Hematopoietic multipotent progenitor cell (in vitro differentiated cells): ENCODE data around the gene HNRNPU. TPM values are rescaled to one million over a fixed set of nuclear protein-coding genes. Genes with fewer than 3 reads are reported as not detected.
A peak's percentile ranks its signal among the peaks of the same experiment; 100 is the strongest.
"Not testable (repeated sequence)": the region's sequence is repeated elsewhere in the genome, so short reads cannot be mapped to it uniquely, and the experiment has no call there.

Experiments
- DNase-seq, 3 donors: peaks; one replicate each; pipeline ENCODE4 v3.0.0-alpha.2; 2011 to 2015; ENCODE audit warnings: low read depth in 2 of 3, low spot score in 2 of 3
- total RNA-seq: library from RNA; depleted of rRNA; stranded (reverse); fragments of >200 nt; gene quantifications from one replicate; pipeline ENCODE4 v1.2.3, GENCODE V29; 2012

The HNRNPU gene
- total RNA-seq, 1 donor: 132 TPM

DNA sequence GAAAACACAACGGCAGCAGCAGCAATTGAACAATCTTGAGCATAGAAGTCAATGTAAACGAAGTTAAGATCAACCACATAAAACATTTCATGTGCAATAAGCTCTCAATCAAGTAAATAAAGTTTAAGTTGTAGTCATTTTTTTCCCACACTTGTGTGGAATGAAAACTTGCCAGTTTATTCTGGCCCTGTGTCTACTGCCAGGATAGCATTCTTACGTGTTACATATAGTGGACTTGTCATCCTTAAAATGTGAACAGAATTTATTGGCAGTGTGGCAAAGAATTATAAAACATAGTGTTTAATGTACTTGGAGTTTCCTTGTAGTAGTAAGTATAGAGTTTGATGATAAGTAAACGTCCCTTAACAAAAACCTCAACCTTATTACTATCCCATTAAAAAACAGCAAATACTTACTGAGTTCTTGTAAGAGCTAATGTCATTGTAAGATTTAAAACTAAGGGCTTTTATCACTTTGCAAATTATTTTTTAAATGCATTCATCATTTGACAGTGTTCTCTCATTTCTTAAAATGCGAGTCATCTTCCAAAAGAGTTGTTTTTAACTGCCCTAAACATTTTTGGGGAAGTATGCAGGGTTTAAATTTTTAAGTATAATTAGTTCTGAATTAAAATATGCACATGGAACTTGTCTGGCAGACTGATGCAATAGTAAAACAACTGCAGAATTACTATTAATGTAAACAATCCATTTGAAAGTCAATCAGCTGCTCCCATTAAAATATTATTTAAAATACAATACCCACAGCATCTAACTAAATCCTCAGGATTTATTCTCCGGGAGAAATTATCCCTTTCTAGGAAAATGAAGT, 21.0 kb downstream of the HNRNPU start:
- no peak for DNase-seq

DNA sequence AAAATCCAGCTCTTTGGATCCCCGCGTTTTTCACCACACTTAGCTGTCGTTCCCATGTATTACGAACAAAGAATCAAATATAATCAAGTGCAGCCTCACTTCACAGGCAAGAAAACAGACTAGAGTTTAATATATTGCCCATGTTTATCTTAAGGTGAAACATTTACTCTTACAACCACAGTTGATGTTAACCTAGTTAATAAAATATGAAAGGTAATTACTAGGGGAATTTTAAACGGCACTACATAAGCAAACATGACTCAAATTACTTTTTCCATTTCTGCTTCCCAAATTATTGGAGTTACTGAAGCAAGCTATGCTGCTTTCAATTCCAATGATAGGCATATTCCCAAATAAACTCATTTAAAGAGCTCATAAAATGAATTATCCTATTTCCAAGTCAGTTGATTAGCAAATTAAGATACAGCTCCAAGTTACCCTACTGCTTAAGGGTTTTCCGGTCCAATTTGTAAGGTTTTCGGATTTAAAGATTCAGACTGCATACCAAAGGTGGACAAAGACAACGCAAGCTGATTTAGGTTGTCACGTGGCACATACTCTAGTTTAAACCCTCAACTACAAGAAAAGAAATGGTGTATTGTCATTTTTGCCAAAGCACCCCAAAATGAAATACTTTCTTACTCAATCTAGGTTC, 22.9 kb downstream of the HNRNPU start:
- no peak for DNase-seq

DNA sequence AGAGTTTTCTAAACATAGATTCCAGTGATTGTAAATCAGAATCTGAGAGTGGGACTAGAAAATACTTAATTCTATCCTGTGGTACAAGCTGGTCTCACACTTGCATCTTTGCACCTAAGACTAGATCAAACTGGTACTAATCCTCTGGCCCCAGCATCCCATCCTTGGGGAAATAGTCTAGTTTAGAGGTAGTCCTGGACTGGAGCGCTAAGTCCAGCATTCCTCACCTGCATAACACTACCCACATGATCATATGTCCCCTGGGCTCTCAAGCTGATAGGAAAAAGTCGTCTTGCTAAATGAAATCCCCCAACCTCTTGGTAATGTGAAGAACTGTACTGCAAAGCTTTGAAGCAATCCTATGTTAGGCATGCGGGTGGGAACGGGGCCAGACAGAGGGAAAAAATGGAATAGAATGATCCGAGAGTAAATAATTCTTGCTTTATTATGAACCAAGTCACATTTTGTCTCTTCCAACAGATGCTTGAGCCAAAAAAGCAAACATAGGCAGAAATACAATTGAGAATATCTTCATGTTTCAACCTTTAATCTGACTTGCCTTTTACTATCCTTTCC, 24.0 kb downstream of the HNRNPU start:
- DNase-seq: no peak

DNA sequence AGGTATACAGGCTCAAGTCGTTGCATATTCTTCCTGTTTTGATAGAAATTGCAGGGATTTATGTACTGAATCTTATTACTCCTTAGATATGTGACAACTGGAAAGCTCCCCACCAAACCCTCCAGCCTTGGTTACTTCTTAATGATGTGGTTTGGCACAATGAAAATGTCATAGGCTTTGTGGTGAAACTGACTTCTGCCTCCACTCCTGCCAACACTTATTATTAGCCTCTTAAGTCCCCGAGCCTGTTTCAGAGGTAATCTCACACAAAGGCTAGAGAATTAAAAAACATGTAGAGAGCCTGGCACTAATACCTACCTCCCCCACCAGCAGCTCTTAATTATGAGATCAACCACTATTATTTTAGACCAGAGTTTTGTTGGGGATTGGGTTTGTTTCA, 24.7 kb downstream of the HNRNPU start:
- DNase-seq: no peak

DNA sequence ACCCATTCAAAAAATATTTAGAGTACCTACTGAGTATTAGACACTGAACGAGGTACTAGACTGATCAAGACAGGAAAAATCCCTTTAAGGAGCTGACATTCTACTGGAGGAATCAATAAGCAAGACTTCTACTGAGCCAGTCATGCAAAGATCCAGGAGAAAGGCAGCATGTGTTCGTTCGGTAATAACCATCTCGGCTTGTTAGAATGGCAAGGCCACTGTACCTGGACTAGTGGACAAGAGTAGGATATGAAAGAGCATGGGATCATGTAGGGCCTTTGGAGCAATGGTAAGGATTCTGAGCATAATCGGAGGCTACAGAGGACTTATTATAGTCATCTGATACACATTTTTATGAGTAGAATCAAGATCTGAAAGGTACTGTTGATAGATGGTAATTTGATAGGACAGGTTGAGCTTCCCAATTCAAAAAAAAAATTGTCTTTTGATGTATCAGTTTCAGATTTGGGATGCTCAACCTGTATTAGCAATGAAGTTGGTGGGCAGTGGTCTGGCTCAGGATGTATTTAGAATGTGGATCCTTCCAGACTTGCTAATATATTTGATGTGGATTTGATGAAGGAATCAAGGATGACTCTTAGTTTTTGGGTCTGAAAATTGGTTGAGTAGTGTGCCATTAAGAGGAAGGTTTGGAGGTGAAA, 26.6 kb downstream of the HNRNPU start:
- no peak for DNase-seq

DNA sequence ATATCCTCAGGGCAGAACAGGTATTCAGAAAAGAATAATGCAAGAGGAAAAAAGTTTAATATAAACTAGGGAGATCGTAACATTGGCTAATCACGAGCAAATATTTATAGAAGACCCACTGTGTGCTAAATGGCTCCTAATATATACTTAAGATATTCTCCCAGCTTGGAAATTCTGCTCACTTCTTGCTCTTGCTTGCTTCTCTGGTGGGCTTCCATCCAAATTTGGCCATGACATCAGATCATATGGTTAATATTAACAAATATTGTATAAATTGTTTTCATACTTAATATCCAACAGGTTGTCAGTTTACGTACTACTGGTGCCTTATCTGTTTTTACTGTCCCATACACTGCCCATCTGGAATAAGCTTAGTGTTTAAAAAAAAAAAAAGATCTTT, 27.8 kb downstream of the HNRNPU start:
- no peak for DNase-seq

DNA sequence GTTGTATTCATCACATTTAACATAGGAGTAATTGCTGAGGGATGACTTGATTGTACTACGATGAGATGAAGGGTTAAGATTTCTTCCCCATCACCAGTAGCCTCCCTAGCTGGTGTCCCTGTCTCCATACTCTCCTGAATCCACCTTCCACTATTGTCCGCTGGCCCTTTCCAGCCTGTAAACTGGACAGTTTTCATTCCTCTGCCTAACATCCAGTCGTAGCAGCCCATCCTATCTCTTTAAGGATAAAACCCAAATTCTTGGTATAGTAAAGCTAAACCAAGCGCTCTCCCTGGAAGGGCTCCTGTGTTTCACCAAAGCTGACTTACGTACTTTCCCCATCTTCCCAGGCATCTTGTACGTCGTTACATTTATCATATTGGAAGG, 28.2 kb downstream of the HNRNPU start:
- no peak for DNase-seq

DNA sequence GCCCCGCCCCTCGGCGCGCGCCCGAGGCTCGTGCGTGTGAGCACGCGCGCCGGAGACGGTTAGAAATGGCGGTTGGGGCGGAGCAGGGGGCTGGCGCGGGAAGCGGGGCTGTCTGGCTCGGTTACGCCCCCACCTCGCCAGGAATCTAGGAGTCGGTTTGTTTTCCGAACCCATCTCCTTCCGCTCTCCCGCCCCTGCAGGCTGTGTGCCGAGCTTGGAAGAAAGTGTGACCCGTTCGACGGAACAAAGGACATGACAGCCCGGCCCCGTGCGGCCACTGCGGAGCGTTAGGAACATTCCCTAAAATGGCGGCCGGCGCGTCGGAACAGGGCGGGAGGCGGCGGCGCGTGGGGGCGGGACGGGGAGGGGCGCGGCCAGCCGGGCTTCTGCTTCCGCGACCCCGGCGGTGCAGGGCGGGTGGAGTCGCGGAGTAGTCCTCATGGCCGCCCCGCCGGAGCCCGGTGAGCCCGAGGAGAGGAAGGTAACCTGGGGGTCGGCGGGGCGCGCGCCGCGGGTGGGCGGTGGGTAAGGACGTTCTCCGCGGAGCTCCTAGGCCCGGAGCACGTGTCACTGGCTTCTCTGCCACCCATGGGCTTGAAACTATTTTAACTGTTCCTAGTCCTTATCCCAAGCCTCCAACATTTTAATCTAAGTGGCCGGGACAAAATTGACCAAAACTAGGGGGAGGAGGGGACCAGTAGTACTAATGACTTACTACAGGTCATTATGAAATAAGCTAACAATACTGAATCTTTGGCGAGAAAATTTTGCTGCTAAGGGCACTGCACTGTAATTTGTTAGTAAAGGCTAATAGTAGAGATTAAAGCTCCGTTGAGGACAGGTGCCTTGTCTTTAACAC, 28.8 kb downstream of the HNRNPU start, which contains the start of gene COX20:
Gene COX20, plus strand, starts transcription at position 383 of the 859 bp plus-strand sequence. Its CDS starts 57 bp downstream, at position 440.
- peak; percentile 87 to 96 (median 94) for DNase-seq

DNA sequence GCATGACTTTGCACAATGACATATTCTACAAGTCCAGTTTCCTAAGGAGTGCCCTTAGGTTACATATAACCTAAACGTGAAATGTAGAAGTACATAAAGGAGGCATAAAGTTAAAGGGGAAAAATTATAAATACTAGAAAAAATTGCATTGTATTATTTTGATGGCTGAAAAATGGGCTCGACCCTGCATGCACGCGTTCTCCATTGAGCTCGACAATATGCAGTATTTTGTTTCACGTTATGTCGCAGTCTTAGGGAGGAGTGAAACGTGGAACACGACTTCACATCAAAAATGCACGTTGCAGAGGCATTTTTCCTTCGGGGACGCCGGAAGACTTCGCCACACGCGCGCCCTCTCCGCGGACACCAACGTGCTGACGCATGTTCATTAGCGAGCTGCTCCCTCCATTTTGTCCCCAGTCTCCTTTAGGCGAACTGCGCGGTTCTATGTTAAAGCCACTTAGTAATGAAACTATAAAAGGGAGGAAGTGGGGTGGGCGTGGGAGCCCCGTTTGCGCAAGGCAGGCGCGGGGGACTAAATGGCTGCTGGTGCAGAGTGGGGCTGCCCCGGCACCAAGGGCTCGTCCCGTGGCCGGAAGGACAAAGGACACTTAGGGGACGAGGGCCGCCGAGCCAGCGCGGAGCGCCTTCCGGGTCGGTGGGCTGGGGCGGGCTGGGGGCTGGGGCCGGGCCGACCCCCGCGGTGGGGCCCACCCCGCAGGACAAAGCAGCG, 29.6 kb downstream of the HNRNPU start:
- DNase-seq: peak; percentile 84 to 97 (median 96)

DNA sequence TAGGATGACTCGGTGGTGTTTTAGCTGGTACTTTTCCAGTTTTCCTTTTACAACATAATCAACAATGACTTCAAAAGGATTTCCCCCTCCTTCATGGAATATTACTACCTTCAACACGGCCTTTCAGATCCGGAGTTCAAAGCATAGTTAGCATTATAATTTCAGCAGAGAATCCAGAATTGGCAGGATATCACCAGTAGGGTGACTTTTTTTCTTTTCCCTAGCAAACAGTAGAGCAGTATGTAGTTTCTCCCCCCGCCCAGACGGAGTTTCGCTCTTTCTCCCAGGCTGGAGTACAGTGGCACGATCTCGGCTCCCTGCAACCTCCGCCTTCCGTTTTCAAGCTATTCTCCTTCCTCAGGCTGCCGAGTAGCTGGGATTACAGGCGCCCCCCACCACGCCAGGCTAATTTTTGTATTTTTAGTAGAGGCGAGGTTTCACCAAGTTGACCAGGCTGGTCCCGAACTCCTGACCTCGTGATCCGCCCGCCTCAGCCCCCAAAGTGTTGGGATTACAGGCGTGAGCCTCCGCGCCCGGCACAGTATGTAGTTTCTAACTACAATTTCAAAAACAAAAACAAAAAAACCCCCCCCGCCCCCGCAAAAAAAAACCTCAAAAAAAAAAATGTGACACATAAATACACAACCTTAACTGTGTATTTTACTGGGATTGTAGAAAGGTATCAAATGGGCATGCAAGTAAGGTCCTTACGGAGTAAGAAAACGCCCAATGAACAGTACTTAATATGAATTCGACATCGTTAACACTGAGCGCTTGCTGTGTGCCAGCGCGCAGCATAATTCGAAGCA, 30.4 kb downstream of the HNRNPU start:
- peak in 2 of 3 donors; percentile 78 to 87 for DNase-seq

DNA sequence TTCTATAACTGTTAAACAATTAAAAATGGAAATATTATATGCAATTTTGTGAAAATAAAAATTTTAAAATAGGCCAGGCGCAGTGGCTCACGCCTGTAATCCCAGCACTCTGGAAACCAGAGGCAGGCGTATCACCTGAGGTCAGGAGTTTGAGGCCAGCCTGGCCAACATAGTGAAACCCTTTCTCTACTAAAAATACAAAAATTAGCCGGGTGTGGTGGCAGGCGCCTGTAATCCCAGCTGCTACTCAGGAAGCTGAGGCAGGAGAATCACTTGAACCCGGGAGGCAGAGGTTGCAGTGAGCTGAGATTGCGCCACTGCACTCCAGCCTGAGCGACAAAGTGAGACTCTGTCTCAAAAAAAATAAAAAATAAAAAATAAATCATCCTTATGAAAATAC, 31.1 kb downstream of the HNRNPU start:
- not testable (repeated sequence) for DNase-seq

DNA sequence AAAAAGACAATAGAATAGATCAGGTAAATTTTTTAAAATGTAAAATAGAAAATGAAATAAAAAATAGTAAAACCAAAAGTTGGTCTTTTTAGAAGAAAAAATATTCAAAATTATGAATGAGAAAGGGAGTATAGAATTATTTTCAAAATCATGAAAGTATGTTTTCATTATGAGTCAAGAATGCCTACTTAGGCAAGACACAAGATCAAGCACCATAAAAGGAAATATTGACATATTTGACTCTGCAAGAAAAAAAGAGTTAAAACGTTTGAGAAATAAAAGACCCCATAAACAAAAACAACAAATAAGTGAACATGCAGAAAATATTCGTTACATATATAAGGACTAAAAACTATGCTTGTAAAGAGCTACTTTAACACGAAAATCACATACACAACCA, 33.7 kb downstream of the HNRNPU start:
- no peak for DNase-seq

DNA sequence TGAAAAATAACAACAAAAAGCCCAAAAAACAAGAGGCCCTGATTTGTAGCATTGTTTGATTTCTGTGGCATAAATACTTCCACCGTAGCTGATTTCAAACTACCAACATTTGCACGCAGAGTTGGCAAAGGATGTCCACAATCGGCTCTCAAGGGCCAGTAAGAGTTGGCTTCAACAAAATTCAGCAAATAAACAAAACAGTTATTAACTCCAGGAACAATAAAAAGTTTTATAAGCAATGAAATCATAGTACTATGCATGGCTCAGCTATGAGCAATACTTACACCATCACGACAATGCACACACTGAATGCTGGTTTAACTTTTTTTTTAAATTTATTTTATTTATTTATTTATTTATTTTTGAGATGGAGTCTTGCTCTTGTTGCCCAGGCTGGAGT, 37.6 kb downstream of the HNRNPU start:
- DNase-seq: no peak

DNA sequence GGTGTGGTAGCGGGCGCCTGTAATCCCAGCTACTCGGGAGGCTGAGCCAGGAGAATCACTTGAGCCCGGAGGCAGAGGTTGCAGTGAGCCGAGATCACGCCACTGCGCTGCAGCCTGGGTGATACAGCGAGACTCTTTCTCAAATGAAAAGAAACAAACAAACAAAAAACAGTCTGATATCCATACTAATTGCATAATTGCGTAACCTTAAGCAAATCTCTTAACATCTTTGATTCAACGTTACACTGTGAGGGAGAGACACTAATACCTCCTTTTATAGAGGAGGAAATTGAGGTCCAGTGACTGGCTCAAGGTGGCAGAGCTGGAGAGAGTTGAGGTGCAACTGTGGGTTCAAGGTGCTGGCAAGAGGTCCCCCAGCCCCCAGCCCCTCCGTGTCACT, 41.5 kb downstream of the HNRNPU start:
- DNase-seq: no peak

DNA sequence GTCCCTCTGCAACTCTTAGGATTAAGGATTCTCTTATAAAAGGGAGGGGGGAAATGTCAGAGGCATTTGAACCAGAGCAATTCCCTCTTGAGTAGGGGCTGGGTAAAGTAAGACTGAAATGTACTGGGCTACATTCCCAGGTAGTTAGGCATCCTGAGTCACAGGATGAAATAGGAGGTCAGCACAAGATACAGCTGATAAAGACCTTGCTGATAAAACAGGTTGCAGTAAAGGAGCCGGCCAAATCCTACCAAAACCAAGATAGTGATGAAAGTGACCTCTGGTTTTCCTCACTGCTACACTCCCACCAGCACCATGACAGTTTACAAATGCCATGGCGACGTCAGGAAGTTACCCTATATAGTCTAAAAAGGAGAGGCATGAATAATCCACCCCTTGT, 43.2 kb downstream of the HNRNPU start:
- DNase-seq: no peak

DNA sequence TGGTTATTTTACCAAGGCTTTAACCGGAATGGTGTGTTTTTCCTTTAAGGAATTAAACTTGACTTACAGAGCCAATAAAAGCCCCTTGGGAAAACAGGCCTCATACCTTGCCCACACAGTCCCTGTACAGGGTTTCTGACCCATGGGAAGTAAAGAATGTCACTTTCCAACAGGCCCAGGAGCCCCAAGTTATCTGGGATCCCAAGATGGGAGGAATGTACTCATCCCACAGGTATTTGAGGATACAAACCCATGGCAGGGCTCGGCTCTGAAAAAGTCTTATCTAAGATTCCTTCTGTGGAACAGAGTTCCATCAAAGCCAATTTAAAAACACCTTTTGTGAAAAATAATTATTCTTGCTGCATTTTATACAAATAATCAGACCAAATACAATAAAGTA, 44.2 kb downstream of the HNRNPU start:
- DNase-seq: no peak

DNA sequence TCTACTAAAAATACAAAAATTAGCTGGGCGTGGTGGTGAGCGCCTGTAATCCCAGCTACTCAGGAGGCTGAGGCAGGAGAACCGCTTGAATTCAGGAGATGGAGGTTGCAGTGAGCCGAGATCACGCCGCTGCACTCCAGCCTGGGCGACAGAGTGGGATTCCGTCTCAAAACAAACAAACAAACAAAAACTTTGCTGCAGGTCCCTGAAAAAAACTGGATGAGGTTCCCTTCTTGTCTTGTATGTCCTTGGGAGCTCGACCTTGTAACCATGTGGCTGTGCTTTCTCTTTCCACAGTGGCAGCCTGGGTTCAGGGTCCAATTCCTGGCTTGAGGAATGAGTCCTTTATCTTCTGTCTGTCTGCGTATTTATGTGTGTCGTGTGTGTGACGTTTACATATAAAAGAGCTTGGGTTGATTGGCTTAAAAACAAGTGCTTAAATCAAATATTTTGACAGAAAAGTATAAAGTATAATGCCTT, 46.9 kb downstream of the HNRNPU start:
- DNase-seq: no peak

DNA sequence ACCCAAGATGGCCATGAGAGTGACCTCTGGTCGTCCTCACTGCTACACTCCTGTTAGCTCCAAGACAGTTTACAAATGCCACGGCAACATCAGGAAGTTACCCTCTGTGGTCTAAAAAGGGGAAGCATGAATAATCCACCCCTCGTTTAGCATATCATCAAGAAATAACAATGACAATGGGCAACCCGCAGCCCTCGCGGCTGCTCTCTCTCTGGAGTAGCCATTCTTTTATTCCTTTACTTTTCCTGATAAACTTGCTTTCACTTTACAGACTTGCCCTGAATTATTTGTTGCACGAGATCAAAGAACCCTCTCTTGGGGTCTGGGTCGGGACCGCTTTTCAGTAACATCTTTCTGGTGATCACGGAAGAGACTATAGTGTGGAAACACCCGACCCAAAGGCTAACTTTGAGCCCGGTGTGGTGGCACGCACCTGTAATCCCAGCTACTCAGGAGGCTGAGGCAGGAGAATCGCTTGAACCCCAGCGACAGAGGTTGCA, 48.7 kb downstream of the HNRNPU start:
- DNase-seq: peak in 2 of 3 donors; percentile 71 to 84
